ENCODE data around the gene ARHGEF3.

The ARHGEF3 gene

DNA sequence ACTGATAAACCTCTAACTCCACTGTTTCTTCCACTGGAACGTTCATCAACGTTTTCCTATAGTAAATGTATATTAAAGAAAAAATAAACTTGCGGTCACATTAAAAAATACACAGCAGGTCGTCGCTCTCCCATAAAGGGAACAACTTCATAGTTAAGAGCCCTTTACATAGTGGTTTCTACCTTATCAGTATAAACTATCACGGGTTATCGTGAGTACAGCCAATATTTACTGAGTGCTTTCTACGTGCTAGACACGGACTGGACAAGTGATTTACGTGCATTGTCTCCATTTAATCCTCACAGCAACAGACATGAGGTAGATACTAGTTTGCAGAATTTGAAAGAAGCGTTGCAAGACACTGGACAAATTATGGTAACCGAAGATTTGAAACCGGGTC, 117.7 kb downstream of the ARHGEF3 start:
- no peak for DNase-seq (ENCODE audit: low read depth in 1 of 2, low spot score in 1 of 2)
- no peak overlapping the region for H3K27ac ChIP-seq (replicated peaks)

DNA sequence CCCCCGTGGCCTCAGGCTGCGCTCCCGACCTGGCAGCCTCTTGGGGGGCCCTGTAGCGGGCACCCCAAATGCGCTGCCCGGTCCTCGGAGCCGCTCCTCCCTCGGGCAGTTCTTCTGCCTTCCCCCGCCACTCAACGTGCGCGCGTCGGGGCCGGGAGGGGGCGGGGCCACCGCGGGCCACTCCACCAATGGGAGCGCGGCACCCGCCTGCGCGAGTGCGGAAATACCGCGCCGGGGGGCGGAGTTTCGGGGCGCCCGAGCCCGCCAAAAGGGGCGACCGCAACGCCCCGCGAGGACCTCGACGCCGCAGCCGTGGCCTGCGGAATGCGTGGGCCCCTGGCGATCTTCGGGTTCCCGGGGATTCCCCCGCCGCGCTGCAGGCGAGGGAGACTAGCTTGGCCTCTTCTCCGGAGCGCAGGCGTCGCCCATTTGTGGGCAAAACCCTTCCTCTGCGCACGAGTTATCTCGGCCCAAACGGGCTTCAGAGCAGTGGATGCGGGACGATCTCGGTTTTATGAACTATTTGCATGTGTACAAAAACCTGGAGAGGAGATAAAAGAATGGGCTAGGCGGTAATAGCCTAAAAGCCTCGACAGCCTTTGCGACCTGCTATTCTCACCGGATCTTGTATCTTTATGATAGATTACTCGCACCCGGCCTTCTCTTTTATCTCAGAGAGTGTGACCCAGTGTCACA, 118.5 kb downstream of the ARHGEF3 start, which contains the start of gene TASOR:
Gene TASOR (minus strand): TSS at position 144 of the 696 bp plus-strand sequence. CDS start 259 bp downstream, outside the sequence.
- H3K27me3 ChIP-seq (ENCODE audit: insufficient read depth, poor library complexity, severe bottlenecking), result no peaks in the 10 kb centered on the region
- peak within 1 kb of the TSS; percentile 99 for H3K27ac ChIP-seq (replicated peaks)
- peak within 1 kb of the TSS; percentile 76 for H3K4me3 ChIP-seq (replicated peaks; ENCODE audit: insufficient read depth, low read length)
- peak; percentile 69 to 81 for DNase-seq (ENCODE audit: low read depth in 1 of 2, low spot score in 1 of 2)
- TF ChIP-seq, protein P1, sequence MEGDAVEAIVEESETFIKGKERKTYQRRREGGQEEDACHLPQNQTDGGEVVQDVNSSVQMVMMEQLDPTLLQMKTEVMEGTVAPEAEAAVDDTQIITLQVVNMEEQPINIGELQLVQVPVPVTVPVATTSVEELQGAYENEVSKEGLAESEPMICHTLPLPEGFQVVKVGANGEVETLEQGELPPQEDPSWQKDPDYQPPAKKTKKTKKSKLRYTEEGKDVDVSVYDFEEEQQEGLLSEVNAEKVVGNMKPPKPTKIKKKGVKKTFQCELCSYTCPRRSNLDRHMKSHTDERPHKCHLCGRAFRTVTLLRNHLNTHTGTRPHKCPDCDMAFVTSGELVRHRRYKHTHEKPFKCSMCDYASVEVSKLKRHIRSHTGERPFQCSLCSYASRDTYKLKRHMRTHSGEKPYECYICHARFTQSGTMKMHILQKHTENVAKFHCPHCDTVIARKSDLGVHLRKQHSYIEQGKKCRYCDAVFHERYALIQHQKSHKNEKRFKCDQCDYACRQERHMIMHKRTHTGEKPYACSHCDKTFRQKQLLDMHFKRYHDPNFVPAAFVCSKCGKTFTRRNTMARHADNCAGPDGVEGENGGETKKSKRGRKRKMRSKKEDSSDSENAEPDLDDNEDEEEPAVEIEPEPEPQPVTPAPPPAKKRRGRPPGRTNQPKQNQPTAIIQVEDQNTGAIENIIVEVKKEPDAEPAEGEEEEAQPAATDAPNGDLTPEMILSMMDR (IDR thresholded peaks at IDR 0.05; ENCODE audit: insufficient read depth, low read length), result no peak
- TF ChIP-seq, protein P2, sequence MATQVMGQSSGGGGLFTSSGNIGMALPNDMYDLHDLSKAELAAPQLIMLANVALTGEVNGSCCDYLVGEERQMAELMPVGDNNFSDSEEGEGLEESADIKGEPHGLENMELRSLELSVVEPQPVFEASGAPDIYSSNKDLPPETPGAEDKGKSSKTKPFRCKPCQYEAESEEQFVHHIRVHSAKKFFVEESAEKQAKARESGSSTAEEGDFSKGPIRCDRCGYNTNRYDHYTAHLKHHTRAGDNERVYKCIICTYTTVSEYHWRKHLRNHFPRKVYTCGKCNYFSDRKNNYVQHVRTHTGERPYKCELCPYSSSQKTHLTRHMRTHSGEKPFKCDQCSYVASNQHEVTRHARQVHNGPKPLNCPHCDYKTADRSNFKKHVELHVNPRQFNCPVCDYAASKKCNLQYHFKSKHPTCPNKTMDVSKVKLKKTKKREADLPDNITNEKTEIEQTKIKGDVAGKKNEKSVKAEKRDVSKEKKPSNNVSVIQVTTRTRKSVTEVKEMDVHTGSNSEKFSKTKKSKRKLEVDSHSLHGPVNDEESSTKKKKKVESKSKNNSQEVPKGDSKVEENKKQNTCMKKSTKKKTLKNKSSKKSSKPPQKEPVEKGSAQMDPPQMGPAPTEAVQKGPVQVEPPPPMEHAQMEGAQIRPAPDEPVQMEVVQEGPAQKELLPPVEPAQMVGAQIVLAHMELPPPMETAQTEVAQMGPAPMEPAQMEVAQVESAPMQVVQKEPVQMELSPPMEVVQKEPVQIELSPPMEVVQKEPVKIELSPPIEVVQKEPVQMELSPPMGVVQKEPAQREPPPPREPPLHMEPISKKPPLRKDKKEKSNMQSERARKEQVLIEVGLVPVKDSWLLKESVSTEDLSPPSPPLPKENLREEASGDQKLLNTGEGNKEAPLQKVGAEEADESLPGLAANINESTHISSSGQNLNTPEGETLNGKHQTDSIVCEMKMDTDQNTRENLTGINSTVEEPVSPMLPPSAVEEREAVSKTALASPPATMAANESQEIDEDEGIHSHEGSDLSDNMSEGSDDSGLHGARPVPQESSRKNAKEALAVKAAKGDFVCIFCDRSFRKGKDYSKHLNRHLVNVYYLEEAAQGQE (IDR thresholded peaks at IDR 0.05; ENCODE audit: insufficient replicate concordance, low read depth), result peak; percentile 3
- TF ChIP-seq POLR2AphosphoS5 (IDR thresholded peaks at IDR 0.05; ENCODE audit: low read depth), result peak; percentile 69
- TF ChIP-seq SPI1 (IDR thresholded peaks at IDR 0.05; ENCODE audit: borderline replicate concordance, low read depth), result no peak
- no peak for TF ChIP-seq GABPA (IDR thresholded peaks at IDR 0.05; ENCODE audit: low read depth)

More for the DNA sequence above, 117.7 kb downstream of the ARHGEF3 start:
- no peak overlapping the region for H3K4me3 ChIP-seq (replicated peaks; ENCODE audit: insufficient read depth, low read length)
- TF ChIP-seq POLR2AphosphoS5 (IDR thresholded peaks at IDR 0.05; ENCODE audit: low read depth) (no peak), GABPA (IDR thresholded peaks at IDR 0.05; ENCODE audit: low read depth) (no peak), SPI1 (IDR thresholded peaks at IDR 0.05; ENCODE audit: borderline replicate concordance, low read depth) (no peak)
- TF ChIP-seq, protein P2 (IDR thresholded peaks at IDR 0.05; ENCODE audit: insufficient replicate concordance, low read depth), result no peak
- TF ChIP-seq, protein P1 (IDR thresholded peaks at IDR 0.05; ENCODE audit: insufficient read depth, low read length), result no peak
- H3K27me3 ChIP-seq (ENCODE audit: insufficient read depth, poor library complexity, severe bottlenecking), result no peaks in the 10 kb centered on the region

DNA sequence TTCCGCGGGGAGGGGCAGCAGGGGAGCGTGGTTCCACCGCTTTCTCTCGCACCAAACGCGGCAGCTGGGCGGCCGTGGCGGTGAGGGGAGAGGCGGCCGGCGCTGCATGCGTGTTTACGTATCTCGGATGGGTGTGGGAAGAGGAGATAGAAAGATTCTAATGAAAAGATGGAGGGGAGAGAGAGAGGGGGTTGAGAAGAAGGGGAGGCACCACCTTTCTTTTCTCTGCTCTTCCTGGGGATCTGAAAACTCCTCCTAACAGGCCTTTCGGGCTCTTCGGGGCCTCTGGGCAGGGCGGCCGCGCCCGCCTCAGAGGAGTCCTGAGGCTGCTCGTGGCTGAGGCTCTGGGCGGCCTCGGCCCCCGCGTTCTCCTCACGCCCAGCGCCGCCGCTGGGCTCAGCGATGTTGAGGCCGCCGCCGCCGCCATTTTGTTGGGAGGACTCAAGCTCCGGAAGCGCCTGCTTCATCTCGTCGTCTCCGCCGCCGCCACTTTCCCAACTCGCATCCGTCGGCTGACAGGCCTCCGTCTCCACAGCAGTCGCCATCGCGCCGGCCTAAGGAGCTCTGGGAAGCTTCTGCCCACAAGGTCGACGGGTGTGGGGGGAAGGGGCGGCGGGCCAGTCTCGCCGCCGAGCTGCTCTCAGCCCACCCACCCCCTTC, 119.2 kb downstream of the ARHGEF3 start:
- H3K27me3 ChIP-seq (ENCODE audit: insufficient read depth, poor library complexity, severe bottlenecking), result no peaks in the 10 kb centered on the region
- H3K27ac ChIP-seq (replicated peaks), result peak overlapping the region; percentile 99
- DNase-seq (ENCODE audit: low read depth in 1 of 2, low spot score in 1 of 2), result peak; percentile 36 to 80
- H3K4me3 ChIP-seq (replicated peaks; ENCODE audit: insufficient read depth, low read length), result peak overlapping the region; percentile 76
- TF ChIP-seq, protein P1 (IDR thresholded peaks at IDR 0.05; ENCODE audit: insufficient read depth, low read length), result no peak
- TF ChIP-seq GABPA (IDR thresholded peaks at IDR 0.05; ENCODE audit: low read depth), result no peak
- TF ChIP-seq SPI1 (IDR thresholded peaks at IDR 0.05; ENCODE audit: borderline replicate concordance, low read depth), result no peak
- TF ChIP-seq, protein P2 (IDR thresholded peaks at IDR 0.05; ENCODE audit: insufficient replicate concordance, low read depth), result peak; percentile 24
- no peak; the same call in 1 of the 2 replicates for TF ChIP-seq POLR2AphosphoS5 (IDR thresholded peaks at IDR 0.05; ENCODE audit: low read depth)
